Lower leg skin (tissue), 3 donors: ENCODE data around the gene UACA.
"Not testable (repeated sequence)": the region's sequence is repeated elsewhere in the genome, so short reads cannot be mapped to it uniquely, and the experiment has no call there.

ENCODE experiments used
- CTCF ChIP-seq, 3 donors: fragments of 450-650 bp; IDR thresholded peaks; one replicate each; pipeline ENCODE4 v1.5.1; 2016; ENCODE audit warnings: antibody characterized with exemption in 3 of 3, mild to moderate bottlenecking in 3 of 3, moderate library complexity in 2 of 3
- POLR2A ChIP-seq, 2 donors: fragments of 450-650 bp; IDR thresholded peaks; one replicate each; pipeline ENCODE4 v1.6.1; 2016 to 2017; ENCODE audit warnings: antibody characterized with exemption in 2 of 2, mild to moderate bottlenecking in 1 of 2, moderate library complexity in 1 of 2

GRCh38 chr15:70735040-70735439 is 28.3 kb downstream of the UACA start:
- not testable (repeated sequence) for TF ChIP-seq CTCF, POLR2A (IDR thresholded peaks at IDR 0.05)
